ENCODE measurements around the gene ZIC3.

ZIC3 gene

GRCh38 chrX:137574102-137574783 is 8.3 kb downstream of the ZIC3 start:
- no peak for DNase-seq (ENCODE audit: low read depth in 2 of 2)

GRCh38 chrX:137574784-137575293 is 8.9 kb downstream of the ZIC3 start:
- no peak for DNase-seq (ENCODE audit: low read depth in 2 of 2)

- no peak for DNase-seq (ENCODE audit: low read depth in 2 of 2)
Observed at GRCh38 chrX:137575596-137576255, 9.8 kb downstream of the ZIC3 start.

- DNase-seq (ENCODE audit: low read depth in 2 of 2) = no peak
Observed at GRCh38 chrX:137587151-137587550, 21.2 kb downstream of the ZIC3 start.

- no peak for DNase-seq (ENCODE audit: low read depth in 2 of 2)
Observed at GRCh38 chrX:137600769-137601168, 34.8 kb downstream of the ZIC3 start.

All from stimulated activated CD8-positive, alpha-beta memory T cell treated with anti-CD3 and anti-CD28 coated beads, Interleukin-2, amount 100 ng/mL, for 48 hours (primary cell).